ENCODE measurements around the gene HMGXB3. TPM values are rescaled to one million over a fixed set of nuclear protein-coding genes. Genes with fewer than 3 reads are reported as not detected.
"Not testable (repeated sequence)": the region's sequence is repeated elsewhere in the genome, so short reads cannot be mapped to it uniquely, and the experiment has no call there.

HMGXB3 gene
- polyA plus RNA-seq, 3 donors: 28.8 to 51.4 (median 45.2) TPM

DNA sequence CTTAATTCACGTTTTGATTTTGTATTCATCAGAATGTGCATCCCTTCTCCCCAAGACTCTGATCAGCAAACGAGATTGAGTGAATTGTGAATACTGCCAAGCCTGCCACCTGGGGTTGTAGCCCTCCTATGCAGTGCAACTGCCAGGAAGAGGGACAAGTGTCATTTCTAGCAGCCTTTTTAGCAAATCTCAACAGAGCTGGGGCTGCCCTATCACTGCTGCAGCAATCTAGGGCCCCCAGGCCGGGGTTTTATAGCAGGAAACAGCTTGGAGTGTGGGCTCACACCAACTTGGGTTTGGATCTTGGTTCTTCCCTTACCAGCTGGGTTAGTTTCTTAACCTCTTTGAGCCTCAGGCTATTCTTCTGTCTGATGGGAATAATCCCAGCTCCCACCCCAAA lies 81.8 kb downstream of the HMGXB3 start:
- DNase-seq: no peak

DNA sequence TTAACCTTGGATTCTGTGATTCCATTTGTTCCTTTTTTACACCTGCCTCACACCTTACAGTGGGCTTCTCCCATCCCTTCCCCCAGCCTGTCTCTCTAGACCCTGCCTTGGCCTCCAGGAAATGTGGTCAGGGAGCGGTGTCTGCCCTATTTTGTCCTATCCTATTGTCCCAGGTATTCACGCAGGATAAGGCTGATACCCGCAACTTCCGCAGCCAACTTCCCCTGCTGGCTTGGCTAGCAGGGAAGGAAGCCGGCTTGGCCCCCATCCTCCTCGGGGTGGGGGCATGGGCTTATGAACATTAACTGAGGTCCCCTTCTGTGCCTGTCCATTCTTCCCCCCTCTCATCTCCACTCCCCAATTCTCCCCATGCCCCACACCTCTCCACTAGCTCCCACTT lies 82.3 kb downstream of the HMGXB3 start:
- DNase-seq: no peak

DNA sequence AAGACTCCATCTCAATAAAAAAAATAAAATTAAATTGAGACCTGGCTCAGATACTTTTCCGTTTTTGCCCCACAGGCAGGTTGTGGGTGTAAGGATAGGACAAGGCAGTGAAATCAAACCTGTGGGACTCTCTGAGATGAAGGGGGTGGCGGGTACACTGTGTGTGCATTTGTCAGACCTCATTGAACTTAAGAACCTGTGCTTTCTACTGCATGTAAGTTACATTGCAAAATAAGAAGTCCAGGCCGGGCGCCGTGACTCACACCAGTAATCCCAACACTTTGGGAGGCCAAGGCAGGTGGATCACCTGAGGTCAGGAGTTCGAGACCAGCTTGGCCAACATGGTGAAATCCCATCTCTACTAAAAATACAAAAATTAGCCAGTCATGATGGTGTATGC lies 84.2 kb downstream of the HMGXB3 start:
- DNase-seq: not testable (repeated sequence)

DNA sequence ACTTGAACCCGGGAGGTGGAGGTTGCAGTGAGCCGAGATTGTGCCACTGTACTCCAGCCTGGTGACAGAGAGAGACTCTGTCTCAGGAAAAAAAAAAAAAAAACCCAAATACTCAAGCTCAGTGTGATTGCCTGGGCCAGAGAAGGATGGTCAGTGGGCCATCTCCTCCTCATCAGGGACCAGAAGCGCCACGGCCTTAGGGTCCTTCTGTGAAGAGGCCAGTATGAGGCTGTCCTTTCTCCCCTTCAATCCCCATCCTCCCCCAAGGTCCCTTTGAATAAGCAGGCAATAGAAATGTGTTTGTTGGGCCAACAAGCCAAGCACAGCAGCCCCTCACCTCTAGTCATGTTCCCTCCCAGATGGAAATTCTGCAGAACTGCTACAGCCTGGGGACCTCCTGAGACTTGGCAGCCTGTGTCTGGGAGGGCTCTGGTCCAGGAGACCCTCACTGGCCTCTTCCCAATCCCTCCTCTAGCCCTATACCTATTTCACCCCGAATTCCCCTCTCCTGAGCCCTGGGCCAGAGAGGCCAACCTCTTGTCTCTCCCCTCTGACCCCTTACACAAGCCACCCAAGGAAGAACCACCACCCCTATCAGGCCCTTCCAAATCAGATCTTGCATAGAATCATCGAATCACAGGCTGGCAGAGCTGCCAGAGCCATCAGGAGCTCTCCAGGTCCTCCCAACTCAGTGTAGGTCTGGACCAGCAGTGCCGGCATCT lies 84.8 kb downstream of the HMGXB3 start:
- no peak for DNase-seq

DNA sequence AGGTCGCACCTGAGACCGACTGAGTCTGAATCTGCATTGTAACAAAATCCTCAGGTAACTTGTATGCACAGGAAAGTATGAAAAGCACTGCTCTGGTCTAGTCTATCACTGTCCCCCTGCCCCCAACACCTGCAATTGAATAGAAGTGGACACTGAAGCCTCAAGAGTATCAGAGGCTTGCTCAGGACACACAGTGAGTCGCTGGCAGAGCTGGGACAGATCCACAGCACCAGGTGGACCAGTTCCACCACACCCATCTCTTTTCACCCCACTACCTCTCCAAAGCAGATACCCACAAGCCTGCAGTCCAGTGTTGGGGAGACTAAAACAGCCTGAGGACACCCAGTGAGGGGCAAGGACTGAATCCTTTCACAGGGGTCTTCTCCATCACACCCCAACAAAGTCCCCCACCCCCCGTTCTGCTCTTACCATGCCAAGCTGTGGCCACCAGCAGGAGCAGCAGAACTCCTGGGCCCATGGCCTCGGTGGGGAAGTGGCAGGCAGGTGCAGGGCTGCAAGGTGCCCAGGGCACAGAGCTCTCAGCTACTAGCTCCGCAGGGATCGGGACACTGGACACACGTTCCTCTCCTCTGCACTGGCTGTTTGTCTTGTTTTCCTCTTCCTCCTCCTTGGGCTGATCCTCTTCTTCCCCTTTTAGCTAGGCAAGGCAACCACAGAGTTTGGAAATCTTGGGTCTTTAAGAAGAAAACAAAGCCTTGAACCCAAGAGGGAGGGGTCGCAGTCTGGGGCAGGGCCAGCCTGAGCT lies 85.6 kb downstream of the HMGXB3 start, which contains the start of gene CSF1R:
Gene CSF1R, minus strand, starts transcription at position 605 of the 766 bp plus-strand sequence. Its CDS starts 127 bp downstream, at position 478.
- no peak for DNase-seq

DNA sequence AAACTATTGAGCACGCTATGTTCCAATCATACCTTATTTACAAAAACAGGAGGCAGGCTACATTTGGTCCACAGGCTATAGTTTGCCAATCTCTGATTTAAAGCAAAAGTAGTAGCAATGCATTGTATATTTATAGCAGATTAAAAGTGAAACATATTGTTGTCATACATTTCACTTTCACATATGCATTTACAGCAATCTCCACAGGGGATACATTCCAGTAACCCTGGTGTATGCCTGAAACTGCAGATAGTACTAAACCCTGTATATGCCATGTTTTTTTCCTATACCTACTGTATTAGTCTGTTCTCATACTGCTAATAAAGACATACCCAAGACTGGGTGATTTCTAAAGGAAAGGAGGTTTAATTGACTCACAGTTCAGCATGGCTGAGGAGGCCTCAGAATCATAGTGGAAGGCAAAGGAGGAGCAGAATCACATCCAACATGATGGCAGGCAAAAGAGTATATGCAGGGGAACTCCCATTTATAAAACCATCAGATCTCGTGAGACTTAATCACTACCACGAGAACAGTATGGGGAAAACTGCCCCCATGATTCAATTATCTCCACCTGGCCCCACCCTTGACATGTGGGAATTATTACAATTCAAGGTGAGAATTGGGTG lies 91.7 kb downstream of the HMGXB3 start:
- no peak for DNase-seq

DNA sequence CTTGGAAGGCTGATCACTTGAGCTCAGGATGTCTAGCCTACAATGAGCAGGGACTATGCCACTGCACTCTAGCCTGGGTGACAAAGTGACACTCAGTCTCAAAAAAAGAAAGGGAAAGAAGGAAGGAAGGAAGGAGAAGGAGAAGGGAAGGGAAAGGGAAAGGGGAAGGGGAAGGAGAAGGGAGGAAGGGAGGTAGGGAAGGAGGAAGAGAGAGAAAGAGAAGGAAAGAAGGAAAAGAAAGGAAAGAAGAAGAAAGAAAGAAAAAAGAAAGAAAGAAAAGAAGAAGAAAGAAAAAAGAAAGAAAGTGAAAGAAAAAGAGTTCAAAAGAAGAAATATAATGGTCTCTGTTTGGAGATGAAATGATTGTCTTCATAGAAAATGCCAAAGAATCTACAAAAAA lies 96.6 kb downstream of the HMGXB3 start:
- no peak for DNase-seq

DNA sequence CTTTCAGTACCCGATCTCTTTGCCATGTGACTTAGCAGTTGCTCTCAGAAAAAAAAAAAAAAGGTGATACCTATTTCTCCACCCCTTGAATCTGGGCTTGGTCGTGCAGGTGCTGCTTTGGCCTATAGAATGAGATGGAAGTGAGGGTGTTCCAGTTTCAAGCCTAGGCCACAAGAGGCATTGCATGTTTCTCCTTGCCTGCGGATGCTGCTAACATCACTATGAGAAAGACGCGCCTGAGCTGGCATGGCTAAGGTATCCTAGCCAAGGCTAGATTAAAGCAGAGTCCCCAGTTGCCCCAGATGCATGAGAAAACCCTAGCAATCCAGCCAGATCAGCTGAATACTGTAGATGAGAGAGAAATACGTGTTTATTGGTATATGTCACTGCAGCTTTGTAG lies 100.5 kb downstream of the HMGXB3 start:
- no peak for DNase-seq

Other genes with a start within 250 kb of the HMGXB3 start
- under 1 TPM; 0.09 to 0.28 (median 0.14) TPM for gene PDE6A, start 55.9 kb upstream of the HMGXB3 start, polyA plus RNA-seq (ENCODE audit: insufficient read length in 3 of 3)
- gene SLC26A2, start 40.0 kb upstream of the HMGXB3 start, polyA plus RNA-seq (ENCODE audit: insufficient read length in 3 of 3): 10 to 100 TPM; 16.8 to 20.3 (median 17.2) TPM
- gene TIGD6, start 85 bp upstream of the HMGXB3 start, polyA plus RNA-seq (ENCODE audit: insufficient read length in 3 of 3): 1 to 10 TPM; 6.0 to 6.4 (median 6.3) TPM
- 10 to 100 TPM; 15.8 to 18.5 (median 16.1) TPM for gene CSF1R, start 85.8 kb downstream of the HMGXB3 start, polyA plus RNA-seq (ENCODE audit: insufficient read length in 3 of 3)
- gene PDGFRB, start 155.1 kb downstream of the HMGXB3 start, polyA plus RNA-seq (ENCODE audit: insufficient read length in 3 of 3): 100 to 1,000 TPM; 113 to 137 (median 137) TPM
- gene CDX1, start 166.0 kb downstream of the HMGXB3 start, polyA plus RNA-seq (ENCODE audit: insufficient read length in 3 of 3): 1 to 10 TPM in 1 of 3 donors, under 1 TPM in 2; 0.84 to 1.1 (median 0.89) TPM
- under 1 TPM; 0.04 to 0.17 (median 0.12) TPM for gene SLC6A7, start 189.3 kb downstream of the HMGXB3 start, polyA plus RNA-seq (ENCODE audit: insufficient read length in 3 of 3)